Psoas muscle (tissue), 8 donors: ENCODE measurements around the gene NLRC5. TPM values are rescaled to one million over a fixed set of nuclear protein-coding genes. Genes with fewer than 3 reads are reported as not detected.

ENCODE experiments used
- ATAC-seq, 4 donors: fragments of 200-7000 bp; cut with Tn5 transposase; one replicate each; pipeline ENCODE4 v1.9.1; 2020; ENCODE audit warnings: moderate library complexity in 3 of 4, mild to moderate bottlenecking in 2 of 4
- DNase-seq, 2 donors: peaks; one replicate each; pipeline ENCODE4 v3.0.0-alpha.2; 2020
- H3K27ac ChIP-seq: fragments of 200-600 bp; one replicate; pipeline ENCODE4 v1.8.0; 2022
- H3K27me3 ChIP-seq, 3 donors: fragments of 200-600 bp in 1 of 3; one replicate each; pipeline versions ENCODE4 v1.6.1 to v1.8.0; 2013 to 2022; ENCODE audit warnings: low read length in 2 of 3, mild to moderate bottlenecking in 2 of 3, moderate library complexity in 1 of 3; ENCODE audit not compliant: insufficient read depth in 3 of 3
- H3K36me3 ChIP-seq, 2 donors: fragments of 200-600 bp in 1 of 2; one replicate each; pipeline versions ENCODE4 v1.6.1 to v1.8.0; 2013 to 2022; ENCODE audit warnings: low read depth in 1 of 2, mild to moderate bottlenecking in 1 of 2, moderate library complexity in 1 of 2; ENCODE audit not compliant: insufficient read depth in 1 of 2
- H3K4me1 ChIP-seq: fragments of 200-600 bp; one replicate; pipeline ENCODE4 v1.8.0; 2022
- H3K4me3 ChIP-seq: fragments of 200-600 bp; one replicate; pipeline ENCODE4 v1.8.0; 2022; ENCODE audit warnings: mild to moderate bottlenecking
- H3K9me3 ChIP-seq: fragments of 200-600 bp; one replicate; pipeline ENCODE4 v1.8.0; 2022
- WGBS, 3 donors: extraction: QIAGEN DNeasy Blood & Tissue Kit; methylation state at CpG; one replicate each; pipeline versions ENCODE4 v1.1.6 to v1.1.7; 2013; 5-methylcytosine and 5-hydroxymethylcytosine counted together
- intact Hi-C, 2 donors: fragments of 100-400 bp; cut with DNase I; formaldehyde crosslinking; loops; one replicate each; pipeline versions ENCODE4 v1.11.0 to v1.14.2; 2022
- polyA plus RNA-seq, 3 donors: library from polyadenylated mRNA; stranded (reverse); fragments of 200-250 nt; gene quantifications; one replicate each; pipeline ENCODE4 v1.2.3, GENCODE V29; 2013
- total RNA-seq, 4 donors: library from RNA; stranded (reverse); fragmentation: NEBNext Ultra II Directional in 2 of 4; extraction: Animal tissue kit (Norgen Biotek cat#: 25700) in 2 of 4; gene quantifications; one replicate each; pipeline versions ENCODE4 v1.2.1 to v1.2.4, GENCODE V29; 2021 to 2023
- TF ChIP-seq, protein P1 (sequence below): fragments of 200-600 bp; IDR thresholded peaks from one replicate; pipeline ENCODE4 v1.8.0; 2022; ENCODE audit warnings: antibody characterized with exemption
- donor health status: healthy with polysubstance abuse.
- donor health status: DM: no; HTN: no; CAD: no; lungs with moderate emphysema.
- donor health status: Bipolar disorder and iron deficiency.
- donor health status: healthy.
- donor health status: DM: yes; HTN: yes; CAD: no.
- donor health status: DM: no; HTN: no; CAD: no.
- donor health status: DM: no; HTN: no; CAD: no.
- donor health status: DM: yes; HTN: yes; CAD: no.

Gene NLRC5
- total and polyA plus RNA-seq, 7 donors = 2.3 to 13.6 (median 6.4) TPM

DNA sequence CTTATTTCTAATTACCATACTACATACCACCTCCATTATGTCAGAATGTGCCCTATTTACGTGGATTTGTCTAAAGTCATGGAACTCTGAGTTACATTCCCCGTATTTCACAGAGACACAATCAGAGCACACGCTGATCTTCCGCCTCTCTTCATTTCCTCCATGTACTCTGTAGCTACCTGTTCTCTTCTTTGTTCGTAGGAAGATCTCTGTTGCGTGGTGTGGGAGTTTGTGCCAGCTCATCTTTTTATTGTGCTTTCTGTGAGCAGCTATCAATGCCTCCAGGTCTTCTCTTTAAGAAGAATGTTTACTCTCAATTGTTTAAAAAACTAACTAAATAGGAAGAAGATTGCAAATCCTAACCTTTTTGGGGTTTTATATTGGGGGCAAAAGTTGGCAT is 26.9 kb downstream of the NLRC5 start:
- H3K4me1 ChIP-seq = no peaks in the 10 kb centered on the region
- 88 to 91% (median 88%) methylated on average over 6 of the region's 6 CpGs for WGBS, 3 donors
- no peak for DNase-seq
- TF ChIP-seq, protein P1, sequence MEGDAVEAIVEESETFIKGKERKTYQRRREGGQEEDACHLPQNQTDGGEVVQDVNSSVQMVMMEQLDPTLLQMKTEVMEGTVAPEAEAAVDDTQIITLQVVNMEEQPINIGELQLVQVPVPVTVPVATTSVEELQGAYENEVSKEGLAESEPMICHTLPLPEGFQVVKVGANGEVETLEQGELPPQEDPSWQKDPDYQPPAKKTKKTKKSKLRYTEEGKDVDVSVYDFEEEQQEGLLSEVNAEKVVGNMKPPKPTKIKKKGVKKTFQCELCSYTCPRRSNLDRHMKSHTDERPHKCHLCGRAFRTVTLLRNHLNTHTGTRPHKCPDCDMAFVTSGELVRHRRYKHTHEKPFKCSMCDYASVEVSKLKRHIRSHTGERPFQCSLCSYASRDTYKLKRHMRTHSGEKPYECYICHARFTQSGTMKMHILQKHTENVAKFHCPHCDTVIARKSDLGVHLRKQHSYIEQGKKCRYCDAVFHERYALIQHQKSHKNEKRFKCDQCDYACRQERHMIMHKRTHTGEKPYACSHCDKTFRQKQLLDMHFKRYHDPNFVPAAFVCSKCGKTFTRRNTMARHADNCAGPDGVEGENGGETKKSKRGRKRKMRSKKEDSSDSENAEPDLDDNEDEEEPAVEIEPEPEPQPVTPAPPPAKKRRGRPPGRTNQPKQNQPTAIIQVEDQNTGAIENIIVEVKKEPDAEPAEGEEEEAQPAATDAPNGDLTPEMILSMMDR = no peak
- no peak overlapping the region for H3K4me3 ChIP-seq
- no peaks in the 10 kb centered on the region for H3K36me3 ChIP-seq
- ATAC-seq = no peak
- H3K9me3 ChIP-seq = peaks cover 6% of the 10 kb centered on the region
- H3K27ac ChIP-seq = no peak overlapping the region
- H3K27me3 ChIP-seq = no peaks in the 10 kb centered on the region
- intact Hi-C loops = no loop called here

DNA sequence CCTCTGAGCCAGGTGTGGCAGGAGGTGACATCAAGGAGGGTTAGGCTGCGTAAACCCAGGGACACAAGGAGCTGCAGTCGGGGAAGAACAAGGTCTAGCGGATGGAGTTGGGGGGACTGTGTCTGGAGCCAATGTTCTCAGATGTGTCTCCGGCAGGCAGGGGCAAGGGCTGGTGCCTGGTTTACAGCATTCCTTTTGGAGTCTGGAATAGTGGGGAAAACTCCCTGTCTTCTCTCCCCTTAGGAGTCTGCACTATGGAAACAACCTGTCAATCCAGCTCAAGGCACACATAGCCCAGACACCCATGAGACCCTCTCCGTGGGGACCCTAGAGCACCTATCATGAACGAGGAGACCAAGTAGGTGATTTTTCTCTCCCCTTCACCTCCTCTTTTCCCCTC is 27.5 kb downstream of the NLRC5 start:
- DNase-seq = no peak
- TF ChIP-seq, protein P1 = no peak
- no peak for ATAC-seq
- intact Hi-C loops = no loop called here
- WGBS, 3 donors = 87 to 97% (median 94%) methylated on average over 6 of the region's 6 CpGs
- Histone ChIP-seq H3K9me3 (peaks cover 6% of the 10 kb centered on the region), H3K4me3 (no peak overlapping the region), H3K4me1 (no peaks in the 10 kb centered on the region), H3K27ac (no peak overlapping the region), H3K27me3 (no peaks in the 10 kb centered on the region), H3K36me3 (no peaks in the 10 kb centered on the region)

DNA sequence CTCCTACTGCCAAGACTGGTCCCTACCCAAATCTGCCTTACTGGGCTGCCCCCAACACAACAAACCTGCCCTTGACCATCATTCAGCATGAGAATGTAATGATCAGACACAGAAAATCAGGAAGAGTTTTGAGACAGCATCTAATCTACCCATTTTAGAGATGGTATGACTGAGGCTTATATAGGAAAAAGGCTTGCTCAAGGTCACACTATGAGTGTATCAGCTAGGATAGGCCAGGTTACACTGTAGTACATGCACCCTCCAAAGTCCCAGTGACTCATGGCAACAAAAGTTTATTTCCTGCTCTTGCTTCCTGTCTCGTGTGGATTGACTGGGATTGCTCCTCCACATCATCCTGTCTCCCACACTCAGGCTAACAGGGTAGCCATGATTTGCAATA is 27.9 kb downstream of the NLRC5 start:
- H3K36me3 ChIP-seq = no peaks in the 10 kb centered on the region
- H3K4me3 ChIP-seq = no peak overlapping the region
- H3K4me1 ChIP-seq = no peaks in the 10 kb centered on the region
- no peaks in the 10 kb centered on the region for H3K27me3 ChIP-seq
- H3K27ac ChIP-seq = no peak overlapping the region
- 50 to 76% (median 57%) methylated on average over 1 of the region's 1 CpG for WGBS, 3 donors
- DNase-seq = no peak
- intact Hi-C loops = no loop called here
- H3K9me3 ChIP-seq = peaks cover 6% of the 10 kb centered on the region
- ATAC-seq = no peak
- TF ChIP-seq, protein P1 = no peak

DNA sequence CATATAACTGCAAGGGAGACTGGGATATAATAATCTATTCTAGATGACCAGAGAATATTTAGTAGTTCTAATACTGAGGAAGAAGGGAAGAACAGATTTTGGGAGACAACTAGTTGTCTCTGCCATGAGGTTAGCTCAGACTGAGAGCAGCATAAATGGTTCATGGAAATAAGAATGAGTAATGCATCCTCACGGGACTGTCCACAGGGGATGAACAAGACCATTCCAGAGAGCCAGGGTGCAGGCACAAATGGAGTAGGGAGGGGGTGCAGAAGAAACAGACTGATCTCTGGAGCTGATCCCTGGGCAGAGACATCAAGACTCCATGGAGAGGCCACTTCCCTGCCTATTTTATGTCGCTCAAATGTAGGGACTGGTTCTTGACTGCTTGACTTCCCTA is 30.4 kb downstream of the NLRC5 start:
- DNase-seq (no peak), ATAC-seq (no peak)
- intact Hi-C loops = no loop called here
- Histone ChIP-seq H3K27ac (no peak overlapping the region), H3K27me3 (no peaks in the 10 kb centered on the region), H3K36me3 (no peaks in the 10 kb centered on the region), H3K9me3 (no peaks in the 10 kb centered on the region), H3K4me3 (no peak overlapping the region), H3K4me1 (no peaks in the 10 kb centered on the region)
- 34 to 85% (median 81%) methylated on average over 2 of the region's 2 CpGs for WGBS, 3 donors
- TF ChIP-seq, protein P1 = no peak

DNA sequence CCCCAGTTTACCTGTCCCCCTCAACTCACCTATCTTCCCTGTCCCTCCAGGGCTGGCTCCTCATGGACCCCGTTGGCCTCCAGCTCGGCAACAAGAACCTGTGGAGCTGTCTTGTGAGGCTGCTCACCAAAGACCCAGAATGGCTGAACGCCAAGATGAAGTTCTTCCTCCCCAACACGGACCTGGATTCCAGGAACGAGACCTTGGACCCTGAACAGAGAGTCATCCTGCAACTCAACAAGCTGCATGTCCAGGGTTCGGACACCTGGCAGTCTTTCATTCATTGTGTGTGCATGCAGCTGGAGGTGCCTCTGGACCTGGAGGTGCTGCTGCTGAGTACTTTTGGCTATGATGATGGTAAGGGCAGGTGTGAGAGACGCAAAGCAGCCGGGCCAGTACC is 31.3 kb downstream of the NLRC5 start:
- intact Hi-C loops = no loop called here

More for the DNA sequence above, 31.3 kb downstream of the NLRC5 start:
- 87 to 92% (median 89%) methylated on average over 8 of the region's 8 CpGs for WGBS, 3 donors
- ATAC-seq (no peak), DNase-seq (no peak)
- Histone ChIP-seq H3K27ac (no peak overlapping the region), H3K27me3 (no peaks in the 10 kb centered on the region), H3K9me3 (no peaks in the 10 kb centered on the region), H3K36me3 (no peaks in the 10 kb centered on the region), H3K4me1 (no peaks in the 10 kb centered on the region), H3K4me3 (no peak overlapping the region)
- TF ChIP-seq, protein P1 = no peak
